GM10266 (cell line): ENCODE results near the gene RYR1.

Experiments
- DNase-seq: peaks from one replicate; pipeline ENCODE4 v3.0.0; 2012; ENCODE audit errors: extremely low spot score
- CTCF ChIP-seq: IDR thresholded peaks from 2 replicates; pipeline ENCODE4 v1.5.1; 2012; ENCODE audit warnings: mild to moderate bottlenecking, low read depth; ENCODE audit not compliant: control insufficient read depth, insufficient read depth; ENCODE audit errors: missing control alignments

RYR1 gene

GRCh38 chr19:38527466-38528136, 94.1 kb downstream of the RYR1 start:
- no peak for DNase-seq
- TF ChIP-seq CTCF, result no peak

DNA sequence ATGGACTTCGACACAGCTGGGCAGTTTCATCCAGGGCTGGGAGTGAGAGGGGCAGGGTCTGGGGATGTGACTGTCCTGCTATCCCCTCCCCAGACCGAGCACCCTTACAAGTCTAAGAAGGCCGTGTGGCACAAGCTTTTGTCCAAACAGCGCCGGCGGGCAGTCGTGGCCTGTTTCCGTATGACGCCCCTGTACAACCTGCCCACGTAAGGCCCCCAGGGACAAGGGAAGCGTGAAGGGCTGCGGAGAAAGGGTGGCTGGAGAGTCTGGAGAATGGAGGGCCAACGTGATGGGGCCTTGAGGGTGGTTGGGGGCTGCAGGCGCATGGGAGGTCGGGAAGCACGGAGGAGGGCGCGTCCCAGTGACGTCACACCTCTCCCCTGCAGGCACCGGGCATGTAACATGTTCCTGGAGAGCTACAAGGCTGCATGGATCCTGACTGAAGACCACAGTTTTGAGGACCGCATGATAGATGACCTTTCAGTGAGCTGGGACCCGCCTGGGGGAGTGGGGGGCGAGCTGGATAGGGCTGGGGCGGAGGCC, 94.8 kb downstream of the RYR1 start:
- no peak for DNase-seq

GRCh38 chr19:38528931-38529330, 95.4 kb downstream of the RYR1 start:
- no peak for TF ChIP-seq CTCF
- DNase-seq, result no peak

More for the DNA sequence above, 94.8 kb downstream of the RYR1 start:
- TF ChIP-seq CTCF, result no peak

DNA sequence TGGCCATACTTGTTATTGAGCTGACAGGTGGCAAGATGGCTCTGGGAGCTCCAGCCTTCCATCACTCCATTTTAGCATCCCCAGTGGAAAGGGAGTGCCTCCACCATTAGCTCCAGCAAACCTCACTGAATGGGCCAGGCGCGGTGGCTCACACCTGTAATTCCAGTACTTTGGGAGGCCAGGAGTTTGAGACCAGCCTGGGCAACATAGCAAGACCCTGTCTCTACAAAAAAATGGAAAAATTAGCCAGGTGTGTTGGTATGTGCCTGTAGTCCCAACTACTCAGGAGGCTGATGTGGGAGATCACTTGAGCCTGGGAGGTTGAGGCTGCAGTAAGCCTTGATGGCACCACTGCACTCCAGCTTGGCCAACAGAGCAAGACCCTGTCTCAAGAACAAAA, 98.0 kb downstream of the RYR1 start:
- no peak for DNase-seq

DNA sequence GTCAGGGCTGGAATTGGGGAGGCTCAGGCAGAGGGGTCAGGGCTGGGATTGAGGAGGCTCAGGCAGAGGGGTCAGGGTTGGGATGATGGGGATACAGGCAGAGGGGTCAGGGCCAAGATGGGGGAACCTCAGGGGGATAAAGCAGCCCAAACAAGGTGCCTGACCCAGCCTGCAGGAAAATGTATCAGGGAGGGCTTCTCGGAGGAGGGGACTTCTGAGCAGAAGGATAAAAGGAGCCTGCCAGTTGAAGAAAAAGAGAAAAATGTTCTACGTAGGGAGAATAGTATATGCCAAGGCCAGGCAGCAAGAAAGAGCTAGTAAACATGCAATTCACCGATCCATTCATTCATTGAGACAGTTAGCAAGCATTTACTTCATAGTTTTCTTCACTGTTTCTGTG, 99.4 kb downstream of the RYR1 start:
- DNase-seq, result no peak
- no peak for TF ChIP-seq CTCF

More for the DNA sequence above, 98.0 kb downstream of the RYR1 start:
- TF ChIP-seq CTCF, result no peak

DNA sequence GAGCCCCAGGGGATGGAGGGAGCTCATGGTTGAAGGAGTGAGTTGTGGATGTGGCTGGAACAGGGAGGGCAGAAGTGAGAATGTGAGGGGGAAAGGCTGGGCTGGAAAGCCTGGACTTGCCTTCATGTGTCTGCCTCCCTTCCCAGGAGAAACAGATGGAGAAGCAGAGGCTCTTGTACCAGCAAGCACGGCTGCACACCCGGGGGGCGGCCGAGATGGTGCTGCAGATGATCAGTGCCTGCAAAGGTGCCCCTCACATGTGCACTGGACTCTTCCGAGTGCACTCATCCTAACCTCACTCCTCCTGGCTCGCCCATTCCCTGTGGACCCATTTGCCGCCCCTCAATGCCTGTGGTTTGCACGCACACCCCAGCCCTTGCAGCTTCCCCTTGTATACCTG, 101.1 kb downstream of the RYR1 start:
- no peak for TF ChIP-seq CTCF
- no peak for DNase-seq

DNA sequence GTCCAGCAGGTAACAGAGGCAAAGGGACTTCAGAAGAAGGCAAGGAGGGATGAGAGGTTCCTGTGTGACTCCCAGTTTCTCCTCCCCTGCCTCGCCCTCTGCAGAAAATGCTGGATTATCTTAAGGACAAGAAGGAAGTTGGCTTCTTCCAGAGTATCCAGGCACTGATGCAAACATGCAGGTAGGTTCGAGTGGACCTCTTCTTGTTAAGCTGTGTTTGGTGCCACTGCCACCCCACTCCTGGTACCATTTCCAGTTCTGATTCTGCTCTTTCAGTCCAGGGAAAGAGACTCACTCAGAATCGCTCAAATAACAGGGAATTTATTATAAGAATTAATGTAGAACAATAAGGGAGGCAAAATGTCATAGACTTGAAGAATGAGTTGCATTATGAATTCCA, 101.7 kb downstream of the RYR1 start:
- no peak for DNase-seq
- TF ChIP-seq CTCF, result no peak
